ENCODE data around the gene SLIT3.

Gene SLIT3

GRCh38 chr5:169025491-169025890, 275.4 kb downstream of the SLIT3 start:
- Histone ChIP-seq H3K36me3 (replicated peaks; ENCODE audit: low read depth, low read length) (no peaks in the 10 kb centered on the region), H3K27ac (ENCODE audit: low read length) (no peak overlapping the region), H3K4me2 (ENCODE audit: low read length) (no peak overlapping the region), H2AFZ (ENCODE audit: low read depth, low read length) (no peak overlapping the region), H3K9ac (ENCODE audit: low read length) (no peak overlapping the region), H3K9me3 (ENCODE audit: insufficient read depth, low read length) (no peaks in the 10 kb centered on the region), H3K27me3 (ENCODE audit: low read depth, low read length) (peaks cover 23% of the 10 kb centered on the region), H3K4me3 (ENCODE audit: low read length) (no peak overlapping the region), H3K79me2 (ENCODE audit: low read length) (no peaks in the 10 kb centered on the region), H3K4me1 (ENCODE audit: low read length) (no peaks in the 10 kb centered on the region), H4K20me1 (ENCODE audit: insufficient read depth, low read length) (no peaks in the 10 kb centered on the region)
- no peak for TF ChIP-seq EZH2phosphoT487 (IDR thresholded peaks at IDR 0.05; ENCODE audit: low read depth)
- no peak for TF ChIP-seq CTCF (IDR thresholded peaks at IDR 0.05; ENCODE audit: low read depth, low read length)

GRCh38 chr5:169024421-169024820, 276.5 kb downstream of the SLIT3 start:
- H3K27me3 ChIP-seq (ENCODE audit: low read depth, low read length): peaks cover 23% of the 10 kb centered on the region
- no peak overlapping the region for H3K27ac ChIP-seq (ENCODE audit: low read length)
- H3K9ac ChIP-seq (ENCODE audit: low read length): no peak overlapping the region
- no peaks in the 10 kb centered on the region for H3K4me1 ChIP-seq (ENCODE audit: low read length)
- H3K9me3 ChIP-seq (ENCODE audit: insufficient read depth, low read length): no peaks in the 10 kb centered on the region
- TF ChIP-seq EZH2phosphoT487 (IDR thresholded peaks at IDR 0.05; ENCODE audit: low read depth) (no peak), CTCF (IDR thresholded peaks at IDR 0.05; ENCODE audit: low read depth, low read length) (no peak)
- H4K20me1 ChIP-seq (ENCODE audit: insufficient read depth, low read length): no peaks in the 10 kb centered on the region
- no peak overlapping the region for H2AFZ ChIP-seq (ENCODE audit: low read depth, low read length)
- no peaks in the 10 kb centered on the region for H3K36me3 ChIP-seq (replicated peaks; ENCODE audit: low read depth, low read length)
- H3K79me2 ChIP-seq (ENCODE audit: low read length): no peaks in the 10 kb centered on the region
- no peak overlapping the region for H3K4me3 ChIP-seq (ENCODE audit: low read length)
- no peak overlapping the region for H3K4me2 ChIP-seq (ENCODE audit: low read length)

GRCh38 chr5:169022718-169023117, 278.2 kb downstream of the SLIT3 start:
- Histone ChIP-seq H3K79me2 (ENCODE audit: low read length) (no peaks in the 10 kb centered on the region), H3K9me3 (ENCODE audit: insufficient read depth, low read length) (no peaks in the 10 kb centered on the region), H2AFZ (ENCODE audit: low read depth, low read length) (no peak overlapping the region), H3K4me1 (ENCODE audit: low read length) (no peaks in the 10 kb centered on the region), H3K27ac (ENCODE audit: low read length) (no peak overlapping the region), H3K27me3 (ENCODE audit: low read depth, low read length) (peaks cover 40% of the 10 kb centered on the region), H3K4me2 (ENCODE audit: low read length) (no peak overlapping the region), H3K36me3 (replicated peaks; ENCODE audit: low read depth, low read length) (no peaks in the 10 kb centered on the region), H4K20me1 (ENCODE audit: insufficient read depth, low read length) (no peaks in the 10 kb centered on the region), H3K4me3 (ENCODE audit: low read length) (no peak overlapping the region), H3K9ac (ENCODE audit: low read length) (no peak overlapping the region)
- TF ChIP-seq CTCF (IDR thresholded peaks at IDR 0.05; ENCODE audit: low read depth, low read length): no peak
- TF ChIP-seq EZH2phosphoT487 (IDR thresholded peaks at IDR 0.05; ENCODE audit: low read depth): no peak

GRCh38 chr5:169020102-169020501, 280.8 kb downstream of the SLIT3 start:
- no peak overlapping the region for H3K4me3 ChIP-seq (ENCODE audit: low read length)
- no peaks in the 10 kb centered on the region for H3K4me1 ChIP-seq (ENCODE audit: low read length)
- H3K27me3 ChIP-seq (ENCODE audit: low read depth, low read length): peaks cover 45% of the 10 kb centered on the region
- H2AFZ ChIP-seq (ENCODE audit: low read depth, low read length): no peak overlapping the region
- H4K20me1 ChIP-seq (ENCODE audit: insufficient read depth, low read length): no peaks in the 10 kb centered on the region
- H3K36me3 ChIP-seq (replicated peaks; ENCODE audit: low read depth, low read length): no peaks in the 10 kb centered on the region
- no peak overlapping the region for H3K27ac ChIP-seq (ENCODE audit: low read length)
- TF ChIP-seq CTCF (IDR thresholded peaks at IDR 0.05; ENCODE audit: low read depth, low read length) (no peak), EZH2phosphoT487 (IDR thresholded peaks at IDR 0.05; ENCODE audit: low read depth) (no peak)
- no peak overlapping the region for H3K4me2 ChIP-seq (ENCODE audit: low read length)
- no peaks in the 10 kb centered on the region for H3K9me3 ChIP-seq (ENCODE audit: insufficient read depth, low read length)
- H3K9ac ChIP-seq (ENCODE audit: low read length): no peak overlapping the region
- no peaks in the 10 kb centered on the region for H3K79me2 ChIP-seq (ENCODE audit: low read length)
